HG02970 (cell line): ENCODE results near the gene TPBGL.

Experiments
- ATAC-seq: cut with Tn5 transposase; IDR thresholded peaks from one replicate; pipeline ENCODE4 v1.9.1; 2021; ENCODE audit warnings: mild to moderate bottlenecking, moderate library complexity, moderate number of reproducible peaks; ENCODE audit not compliant: unreplicated experiment, low FRiP score

TPBGL gene

DNA sequence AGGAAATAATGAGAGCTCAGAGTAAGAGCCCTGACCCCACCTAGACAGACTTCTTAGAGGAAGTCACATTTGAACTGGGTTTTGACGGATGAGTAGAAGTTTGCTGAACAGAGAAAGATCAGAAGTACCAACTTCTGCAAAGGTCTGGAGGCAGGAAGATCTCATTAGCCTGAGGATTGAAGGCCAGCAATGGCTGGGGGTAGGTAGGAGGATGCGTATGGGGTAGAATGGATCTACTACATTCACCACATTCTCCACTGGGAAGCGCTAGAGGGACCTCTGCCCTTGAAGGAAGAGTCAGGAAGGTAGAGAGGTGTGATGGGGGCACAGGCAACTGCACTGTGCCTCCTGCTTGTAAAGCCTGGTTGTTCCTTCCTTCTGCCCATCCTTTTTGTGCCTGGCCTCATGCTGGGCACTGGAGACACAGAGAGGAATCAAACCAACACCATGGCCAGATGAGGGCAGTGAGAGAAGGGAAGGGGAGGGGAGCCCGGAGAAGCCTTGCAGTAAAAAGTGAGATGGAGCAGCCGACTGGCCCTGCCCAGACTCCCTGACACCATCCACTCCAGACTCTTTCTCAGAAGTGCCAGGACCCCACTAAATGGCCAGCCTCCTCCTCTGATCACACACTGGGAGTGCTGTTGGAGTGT, 4.9 kb downstream of the TPBGL start:
- ATAC-seq: no peak

DNA sequence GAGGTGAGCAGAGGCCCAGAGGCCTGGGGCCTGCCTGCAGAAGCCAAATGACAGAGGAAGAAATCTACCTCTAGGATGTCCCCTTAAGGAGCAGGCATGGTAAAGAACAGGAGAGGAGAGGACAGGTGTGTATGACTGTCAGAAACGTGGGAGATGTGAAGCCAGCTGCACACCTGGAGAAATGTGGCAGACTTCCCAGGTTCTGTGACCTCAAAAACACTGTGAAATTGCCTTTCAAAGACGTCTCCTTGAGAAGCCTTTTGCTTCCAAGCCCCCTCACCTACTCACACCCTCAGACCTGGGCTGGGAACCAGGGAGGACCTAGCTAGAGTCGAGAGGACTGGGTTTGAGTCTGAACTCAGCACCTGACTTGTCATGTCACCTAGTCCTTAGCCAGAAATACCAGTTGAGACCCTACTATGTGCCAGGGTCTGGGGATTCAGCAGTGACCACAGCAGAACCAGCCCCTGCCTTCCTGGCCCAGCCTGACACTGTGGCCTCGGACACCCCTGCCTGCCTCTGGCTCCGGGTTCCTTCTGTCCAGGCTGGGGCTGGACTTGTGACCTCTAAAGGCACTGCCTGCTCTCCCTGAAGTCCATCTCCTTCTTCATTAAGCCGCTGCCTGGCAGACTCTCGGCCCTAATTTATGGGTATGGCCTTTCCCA, 5.6 kb downstream of the TPBGL start:
- no peak for ATAC-seq

DNA sequence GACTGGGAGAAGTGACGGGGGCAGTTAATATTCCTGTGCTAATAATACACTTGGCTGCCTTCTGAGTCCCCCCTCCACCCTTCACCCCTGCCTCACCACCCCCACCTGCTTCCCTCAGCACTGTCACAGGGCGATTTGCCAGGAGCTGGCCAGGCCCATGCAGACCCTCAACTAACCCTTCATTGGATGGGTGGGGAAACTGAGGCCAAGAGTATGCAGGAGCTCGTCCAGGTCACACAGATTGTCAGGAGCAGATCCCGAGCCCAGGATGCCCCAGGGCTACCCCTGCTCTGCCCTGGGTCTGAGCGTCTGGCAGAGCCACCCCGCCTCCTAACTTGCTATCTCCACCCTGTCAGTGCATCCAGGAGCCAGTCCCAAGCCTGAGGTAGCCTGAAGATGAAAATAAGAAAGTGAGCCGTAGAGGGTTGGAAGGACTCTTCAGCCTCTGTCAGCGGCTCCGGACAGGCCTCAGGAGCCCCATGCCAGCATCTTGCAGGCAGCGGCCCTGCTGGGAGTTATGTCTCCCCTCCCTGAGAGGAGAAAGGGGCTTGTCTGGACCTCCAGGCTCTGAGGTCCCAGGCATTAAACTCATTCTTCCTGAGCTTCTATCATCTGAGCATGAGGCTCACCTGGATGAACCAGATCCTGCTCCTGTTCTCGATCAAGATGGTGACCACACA, 6.2 kb downstream of the TPBGL start:
- ATAC-seq: no peak

GRCh38 chr11:75248924-75249256, 8.3 kb downstream of the TPBGL start:
- no peak for ATAC-seq

DNA sequence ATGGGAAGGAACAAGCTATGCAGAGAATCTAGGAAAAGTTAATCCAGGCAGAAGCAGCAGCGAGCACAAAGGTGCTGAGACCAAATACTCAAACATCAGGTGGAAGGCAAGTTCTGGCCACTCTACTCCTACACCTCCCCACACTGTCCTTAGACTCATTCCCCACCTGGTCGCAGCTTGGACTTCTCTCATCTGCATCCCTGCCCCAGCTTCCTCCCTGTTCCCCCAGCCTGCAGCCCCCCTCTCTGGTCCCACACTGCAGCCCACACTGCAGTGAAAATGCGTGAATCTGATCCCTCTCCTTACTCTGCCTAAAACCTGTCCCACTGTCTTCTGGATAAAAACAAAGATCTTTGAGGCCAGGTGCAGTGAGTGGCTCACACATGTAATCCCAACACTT, 9.1 kb downstream of the TPBGL start:
- no peak for ATAC-seq

DNA sequence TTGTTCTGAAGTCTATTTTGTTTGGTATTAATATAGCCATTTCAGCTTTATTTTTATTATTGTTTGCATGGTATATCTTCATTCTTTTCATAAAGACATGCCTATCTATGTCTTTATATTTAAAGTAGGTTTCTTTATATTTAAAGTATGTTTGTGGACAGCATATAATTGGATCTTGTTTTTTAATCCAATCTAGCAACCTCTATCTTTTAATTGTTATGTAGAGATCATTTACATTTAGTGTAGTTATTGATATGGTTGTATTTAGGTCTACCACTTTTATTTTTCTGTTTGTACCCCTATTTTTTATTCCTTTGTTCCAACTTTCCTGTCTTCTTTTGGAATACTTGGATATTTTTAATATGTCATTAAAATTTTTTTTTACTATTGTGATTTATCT, 13.8 kb downstream of the TPBGL start:
- no peak for ATAC-seq

DNA sequence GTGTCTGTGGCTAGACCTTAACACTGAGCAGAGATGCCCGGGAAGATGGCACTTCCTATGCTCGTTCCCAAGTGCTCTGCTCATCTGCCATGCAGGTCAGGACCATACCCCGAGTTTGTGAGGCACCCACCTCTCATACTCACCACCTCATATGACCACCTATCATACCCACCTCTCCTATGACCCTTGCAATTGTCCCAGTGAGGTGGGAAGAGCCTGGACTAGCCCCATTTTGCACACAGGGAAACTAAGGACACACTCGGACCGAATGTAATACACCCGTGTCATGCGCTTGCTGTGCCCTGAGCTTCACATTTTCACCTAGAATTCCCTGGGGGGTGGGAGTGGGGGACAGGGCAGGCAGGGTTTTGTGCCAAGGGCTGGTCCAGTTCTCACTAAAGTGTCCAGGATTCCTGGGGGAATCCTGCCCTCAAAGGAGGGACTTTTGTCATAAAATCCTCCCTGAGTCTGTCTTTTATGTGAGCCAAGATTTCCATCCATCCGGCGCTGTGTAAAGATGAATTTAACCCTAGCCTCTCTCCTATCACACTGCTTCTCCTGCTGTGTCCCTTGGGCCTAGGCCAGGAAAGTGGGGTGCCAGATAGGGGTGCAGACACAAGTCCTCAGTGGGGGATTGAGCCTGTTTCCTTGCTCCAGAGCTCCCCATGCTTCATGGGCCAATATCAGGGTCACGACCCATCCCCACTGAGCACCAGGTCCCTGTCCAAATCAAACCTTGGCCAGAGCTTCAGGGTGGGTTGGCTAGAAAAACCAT, 20.0 kb downstream of the TPBGL start:
- ATAC-seq: no peak

DNA sequence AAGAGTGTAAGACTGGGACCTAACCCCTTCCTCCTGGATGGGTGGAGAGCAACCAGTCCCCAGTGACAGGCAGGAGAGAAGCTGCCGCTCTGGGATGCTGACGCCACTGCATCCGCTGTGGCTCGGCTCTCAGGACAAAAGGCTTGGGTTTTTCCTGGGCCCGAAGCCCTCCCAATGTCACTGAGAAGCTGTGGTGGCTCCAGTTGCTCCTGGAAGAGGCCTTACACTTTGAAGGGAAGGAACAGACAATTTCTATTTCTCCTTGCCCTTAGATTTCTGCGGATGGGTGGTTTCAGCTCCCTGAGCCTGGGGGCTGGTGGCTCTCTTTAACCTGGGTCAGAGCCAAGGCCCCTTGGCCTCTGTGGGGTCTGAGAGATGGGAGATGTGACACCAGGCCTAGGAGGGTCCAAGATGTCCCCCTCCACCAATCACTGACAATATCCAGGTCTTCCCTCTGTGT, 21.4 kb downstream of the TPBGL start:
- ATAC-seq: no peak

DNA sequence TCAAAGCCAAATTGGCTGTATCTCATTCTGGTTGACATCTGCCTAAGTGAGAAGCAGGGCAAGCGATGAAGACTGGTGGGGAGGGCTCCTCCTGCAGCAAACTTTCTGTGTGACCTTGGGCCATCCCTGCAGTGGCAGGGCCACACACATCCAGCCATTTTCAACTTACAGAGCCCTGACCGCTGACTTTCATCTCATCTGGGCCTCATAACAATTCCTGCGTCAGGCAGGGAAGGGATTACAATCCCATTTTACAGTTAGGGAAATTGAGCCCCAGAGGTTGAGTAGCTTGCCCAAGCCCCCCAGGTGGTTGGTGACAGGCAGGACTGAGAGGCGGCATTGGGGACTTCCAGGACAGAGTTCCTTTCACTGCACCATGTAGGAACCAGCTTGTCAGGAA, 21.9 kb downstream of the TPBGL start:
- no peak for ATAC-seq

GRCh38 chr11:75262961-75263852, 22.6 kb downstream of the TPBGL start:
- no peak for ATAC-seq

DNA sequence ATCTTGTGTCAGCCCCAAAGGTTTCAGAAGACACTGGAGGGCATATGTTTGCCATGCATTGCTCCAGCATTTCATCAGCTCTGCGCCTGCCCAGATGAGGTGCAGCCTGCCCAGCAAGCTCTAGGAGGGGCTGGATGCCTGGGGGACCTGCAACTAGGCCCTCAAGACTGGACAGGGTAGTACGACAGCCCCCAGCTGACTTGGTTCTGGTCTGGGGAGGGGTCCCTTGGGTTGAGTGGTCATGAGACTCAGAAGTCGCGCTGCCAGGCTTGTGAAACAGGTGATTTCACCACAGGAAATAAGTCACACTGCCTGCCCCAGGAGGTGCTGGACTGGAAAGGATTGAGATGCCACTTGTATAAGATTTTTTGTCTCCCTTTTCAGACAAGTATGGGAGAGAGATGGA, 23.4 kb downstream of the TPBGL start:
- ATAC-seq: no peak

- ATAC-seq: no peak
Measured at GRCh38 chr11:75264356-75264755, 23.8 kb downstream of the TPBGL start.

DNA sequence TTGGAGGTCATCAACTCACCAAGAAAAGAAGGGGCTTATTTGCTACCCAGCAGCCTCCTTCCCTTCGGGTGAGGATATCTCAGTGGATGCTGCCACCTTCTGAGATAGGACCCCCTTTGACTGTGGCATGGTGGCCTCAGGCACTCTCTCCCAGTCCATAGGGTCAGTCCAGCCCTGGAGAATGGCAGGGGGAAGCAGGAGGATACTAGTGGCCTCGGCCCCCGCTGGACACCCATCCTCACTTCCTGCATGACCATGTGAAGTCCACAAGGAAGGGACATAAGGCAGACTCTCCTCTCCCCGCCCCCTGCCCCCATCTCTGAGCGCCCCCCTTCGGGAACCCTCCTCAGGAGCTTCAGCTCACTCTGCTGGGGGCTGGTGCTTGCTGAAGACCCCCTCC, 24.4 kb downstream of the TPBGL start:
- no peak for ATAC-seq

DNA sequence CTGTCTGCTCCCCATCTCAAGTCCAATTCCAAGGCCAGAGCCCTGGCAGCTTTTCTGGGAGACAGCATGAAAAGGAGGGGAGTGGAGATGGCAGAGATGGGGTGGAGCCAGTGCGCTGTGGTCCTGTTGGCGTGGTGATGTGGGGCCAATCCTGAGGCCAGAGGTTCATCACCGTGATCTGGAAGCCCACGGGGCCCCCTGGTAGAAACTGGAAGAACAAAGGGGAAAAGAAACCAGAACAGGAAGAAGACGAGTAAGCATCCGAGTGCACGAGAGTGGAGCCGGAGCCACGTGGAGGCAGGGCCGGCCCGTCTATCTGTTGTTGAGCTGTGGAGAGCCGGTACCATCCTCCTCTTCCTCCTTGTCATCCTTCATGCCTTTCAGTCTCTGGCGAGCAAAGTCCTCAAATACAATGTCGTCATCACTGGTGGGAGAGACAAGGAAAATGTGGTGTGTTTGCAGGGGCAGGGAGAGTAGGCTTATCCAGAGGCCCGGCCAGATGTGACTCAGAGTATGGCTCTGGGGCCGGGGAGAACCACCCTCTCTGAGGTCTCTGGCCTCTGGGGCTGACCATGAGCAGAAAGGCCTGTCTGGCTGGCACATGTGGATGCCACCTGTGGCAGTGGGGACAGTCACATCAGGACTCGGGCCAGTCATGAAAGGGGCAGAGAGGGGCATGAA, 25.4 kb downstream of the TPBGL start:
- ATAC-seq: no peak

DNA sequence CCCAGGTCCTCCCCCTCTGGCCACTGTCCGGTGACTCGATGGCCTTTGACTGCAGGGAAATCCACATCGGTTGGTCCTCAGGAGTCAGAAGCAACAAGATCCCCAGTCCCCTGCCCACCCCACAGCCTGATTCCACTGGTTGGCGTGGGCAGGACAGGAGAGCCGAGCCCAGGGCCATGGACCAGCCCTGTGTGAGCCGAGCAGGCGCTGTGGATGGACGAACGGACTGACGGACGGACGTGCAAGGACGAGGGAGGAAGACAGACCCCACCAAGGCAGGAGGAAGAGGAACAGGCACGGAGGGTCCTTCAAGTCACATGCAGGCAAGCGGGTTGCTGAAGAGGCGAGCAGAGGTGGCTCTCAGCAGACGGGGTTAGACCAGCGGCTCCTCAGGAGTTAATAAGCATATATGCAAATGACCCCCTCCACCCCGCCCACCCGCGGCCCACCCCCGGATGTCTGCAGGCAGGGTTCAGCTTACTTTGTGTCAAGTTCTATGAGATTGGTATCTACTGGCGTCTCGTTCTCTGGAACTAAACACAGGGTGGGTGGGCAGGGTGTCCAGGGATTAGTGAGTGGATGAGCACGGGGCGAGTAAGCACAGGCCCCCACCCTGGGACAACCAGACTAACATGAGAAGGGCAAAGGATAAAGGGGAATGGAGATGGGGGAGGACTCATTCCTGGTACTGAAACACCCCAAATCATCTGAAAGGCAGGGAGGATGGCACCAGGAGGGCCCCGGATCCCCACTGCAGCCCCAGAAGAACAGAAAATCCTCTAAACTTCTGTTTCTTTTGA, 26.8 kb downstream of the TPBGL start:
- ATAC-seq: no peak

GRCh38 chr11:75268626-75269366, 28.2 kb downstream of the TPBGL start:
- ATAC-seq: no peak

DNA sequence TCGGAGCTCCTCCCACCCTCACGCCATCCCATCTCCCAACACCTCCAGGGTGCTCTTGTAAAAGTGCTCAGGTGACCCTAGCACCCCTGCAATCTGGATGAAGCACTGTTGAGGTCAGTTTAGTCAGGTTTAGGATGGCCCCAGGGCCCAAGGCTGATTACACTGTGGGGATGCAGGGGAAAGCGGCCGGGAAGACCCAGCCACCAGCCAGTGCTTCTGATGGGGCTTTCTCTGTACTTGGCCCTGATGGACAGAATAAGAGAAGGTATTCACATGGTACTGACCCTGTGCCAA, 28.7 kb downstream of the TPBGL start:
- ATAC-seq: no peak

DNA sequence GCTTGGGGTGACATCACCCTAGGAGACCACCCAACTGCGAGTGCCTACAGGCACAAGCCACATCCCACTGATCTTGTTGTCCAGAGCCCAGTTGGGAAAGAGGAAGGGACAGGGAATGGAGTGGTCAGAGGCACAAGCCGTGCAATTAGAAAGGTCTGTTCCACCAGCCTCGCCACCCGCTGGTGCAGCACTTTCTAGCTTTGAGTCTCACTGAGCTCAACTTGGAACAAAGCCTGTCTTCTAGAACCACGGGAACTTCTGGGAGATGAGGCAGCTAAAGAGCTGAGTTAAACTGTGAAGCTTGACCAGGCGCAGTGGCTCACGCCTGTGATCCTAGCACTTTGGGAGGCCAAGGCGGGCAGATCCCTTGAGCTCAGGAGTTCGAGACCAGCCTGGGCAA, 29.3 kb downstream of the TPBGL start:
- no peak for ATAC-seq
